Measurements from ENCODE around the gene MAD1L1. TPM values are rescaled to one million over a fixed set of nuclear protein-coding genes. Genes with fewer than 3 reads are reported as not detected.
"Not testable (repeated sequence)": the region's sequence is repeated elsewhere in the genome, so short reads cannot be mapped to it uniquely, and the experiment has no call there.

Gene MAD1L1
- total RNA-seq, 1 experiment from 2014 or later = 43.8 TPM

- DNase-seq (ENCODE audit: low spot score); CTCF ChIA-PET; H3K27ac Mint-ChIP-seq; H3K36me3 Mint-ChIP-seq; H3K27me3 Mint-ChIP-seq (ENCODE audit: low read depth); H3K4me3 Mint-ChIP-seq; H3K9me3 Mint-ChIP-seq; H3K4me1 Mint-ChIP-seq; POLR2A ChIA-PET; ATAC-seq: not testable (repeated sequence)
These were observed 408.4 kb downstream of the MAD1L1 start for GRCh38 chr7:1824151-1824881.

- Mint-ChIP-seq H3K27me3 (ENCODE audit: low read depth) (no peaks in the 10 kb centered on the region), H3K4me1 (no peaks in the 10 kb centered on the region), H3K4me3 (no peak overlapping the region), H3K9me3 (peaks cover under 1% of the 10 kb centered on the region; the same call in 1 of the 2 replicates), H3K27ac (no peak overlapping the region), H3K36me3 (peaks cover under 1% of the 10 kb centered on the region)
- ChIA-PET POLR2A (no interaction called here), CTCF (no interaction called here)
- no peak for ATAC-seq
- DNase-seq (ENCODE audit: low spot score) = no peak
- TF ChIP-seq FOXP1 (CRISPR knock-in tag; IDR thresholded peaks at IDR 0.05; ENCODE audit: borderline replicate concordance) (no peak), AR (CRISPR knock-in tag; IDR thresholded peaks at IDR 0.05) (no peak), SMAD3 (CRISPR knock-in tag; IDR thresholded peaks at IDR 0.05; ENCODE audit: borderline replicate concordance) (no peak), CTCF (IDR thresholded peaks at IDR 0.05) (no peak), IRF2 (CRISPR knock-in tag; IDR thresholded peaks at IDR 0.05; ENCODE audit: borderline replicate concordance, low read depth) (no peak), ZBTB21 (CRISPR knock-in tag; IDR thresholded peaks at IDR 0.05; ENCODE audit: borderline replicate concordance) (no peak), ZBTB43 (CRISPR knock-in tag; IDR thresholded peaks at IDR 0.05) (no peak), ZNF219 (CRISPR knock-in tag; IDR thresholded peaks at IDR 0.05; ENCODE audit: borderline replicate concordance) (no peak), ZNF121 (CRISPR knock-in tag; IDR thresholded peaks at IDR 0.05) (no peak), ATF3 (CRISPR knock-in tag; conservative IDR thresholded peaks at IDR 0.05) (no peak), CREB1 (CRISPR knock-in tag; IDR thresholded peaks at IDR 0.05) (no peak)
These were observed 409.2 kb downstream of the MAD1L1 start for GRCh38 chr7:1823376-1824150.

- Mint-ChIP-seq H3K4me1 (peaks cover 2% of the 10 kb centered on the region; the same call in 1 of the 2 replicates), H3K27me3 (ENCODE audit: low read depth) (no peaks in the 10 kb centered on the region), H3K9me3 (no peaks in the 10 kb centered on the region), H3K36me3 (no peaks in the 10 kb centered on the region), H3K27ac (no peak overlapping the region; the same call in 1 of the 2 replicates), H3K4me3 (no peak overlapping the region)
- ChIA-PET POLR2A (no interaction called here), CTCF (no interaction called here)
- DNase-seq (ENCODE audit: low spot score) = no peak
- no peak for ATAC-seq
- TF ChIP-seq HMGXB4 (CRISPR knock-in tag; IDR thresholded peaks at IDR 0.05) (no peak), ARID4B (CRISPR knock-in tag; IDR thresholded peaks at IDR 0.05; ENCODE audit: borderline replicate concordance) (no peak)
These were observed 413.4 kb downstream of the MAD1L1 start for GRCh38 chr7:1819259-1819841.
